ENCODE measurements around the gene CHIA. TPM values are rescaled to one million over a fixed set of nuclear protein-coding genes. Genes with fewer than 3 reads are reported as not detected.

Gene CHIA
- total and polyA plus RNA-seq, 12 donors, result 0.07 to 0.19 TPM; not detected in 10

DNA sequence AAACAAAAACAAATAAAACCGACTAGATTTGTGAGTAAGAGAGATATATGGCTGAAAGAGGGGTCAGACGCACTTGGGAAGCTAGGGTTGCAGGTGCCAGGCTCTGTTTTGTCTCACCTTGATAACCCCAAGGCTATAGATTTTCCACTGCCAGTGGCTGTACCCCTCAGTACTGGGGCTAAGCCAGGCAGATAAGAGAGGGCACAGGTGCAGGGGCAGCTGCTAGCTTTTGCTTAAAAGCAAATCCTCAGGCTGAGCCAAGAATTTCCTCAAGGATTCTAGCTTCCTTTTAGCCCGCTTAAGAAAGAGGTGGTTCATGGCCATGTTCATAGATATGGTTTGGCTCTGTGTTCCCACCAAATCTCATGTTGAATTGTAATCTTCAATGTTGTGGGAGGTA, 79.0 kb downstream of the CHIA start:
- TF ChIP-seq CTCF (IDR thresholded peaks at IDR 0.05) (no peak), POLR2A (IDR thresholded peaks at IDR 0.05) (no peak)
- Histone ChIP-seq H3K4me3 (no peak overlapping the region), H3K27me3 (no peaks in the 10 kb centered on the region), H3K4me1 (replicated peaks in 1 of 2) (no peaks in the 10 kb centered on the region), H3K27ac (no peak overlapping the region), H3K9me3 (replicated peaks in 1 of 3) (no peaks in the 10 kb centered on the region), H3K36me3 (replicated peaks in 1 of 2) (no peaks in the 10 kb centered on the region)
- 29 to 45% (median 42%) methylated on average over 3 of the region's 3 CpGs for WGBS, 4 donors
- intact Hi-C loops (cut with DNase I), result no loop called here
- no peak for DNase-seq

Small RNAs within 50 kb of the gene (small RNA-seq; reads per million reads assigned to genes)
- gene AL356387.2, result 0 reads per million in 2 donors

Other genes starting within 250 kb of the CHIA start
- 100 to 1,000 TPM in 2 of 9 donors, 10 to 100 TPM in 7; 39.7 to 126 (median 53.5) TPM for gene DRAM2, start 150.8 kb upstream of the CHIA start, total RNA-seq
- 10 to 100 TPM; 21.2 to 59.2 (median 48.1) TPM for gene DRAM2, start 150.8 kb upstream of the CHIA start, polyA plus RNA-seq
- 10 to 100 TPM; 30.3 to 47.0 (median 39.9) TPM for gene CEPT1, start 150.6 kb upstream of the CHIA start, total RNA-seq
- gene CEPT1, start 150.6 kb upstream of the CHIA start, polyA plus RNA-seq, result 10 to 100 TPM; 17.0 to 55.8 (median 21.7) TPM
- 10 to 100 TPM; 37.0 to 62.9 (median 43.4) TPM for gene DENND2D, start 90.2 kb upstream of the CHIA start, total RNA-seq
- gene DENND2D, start 90.2 kb upstream of the CHIA start, polyA plus RNA-seq, result 10 to 100 TPM; 38.1 to 57.3 (median 39.9) TPM
- gene CHI3L2, start 63.1 kb upstream of the CHIA start, total RNA-seq, result 1 to 10 TPM in 5 of 9 donors, under 1 TPM in 3, not detected in 1; 0.33 to 9.1 (median 2.5) TPM
- gene CHI3L2, start 63.1 kb upstream of the CHIA start, polyA plus RNA-seq, result 1 to 10 TPM in 2 of 3 donors, under 1 TPM in 1; 0.35 to 3.0 (median 2.7) TPM
- gene OVGP1, start 136.9 kb downstream of the CHIA start, total RNA-seq, result 1 to 10 TPM in 3 of 9 donors, under 1 TPM in 6; 0.18 to 3.9 (median 0.61) TPM
- 1 to 10 TPM in 2 of 3 donors, under 1 TPM in 1; 0.71 to 7.3 (median 3.4) TPM for gene OVGP1, start 136.9 kb downstream of the CHIA start, polyA plus RNA-seq
- 10 to 100 TPM; 20.6 to 66.8 (median 28.6) TPM for gene WDR77, start 158.4 kb downstream of the CHIA start, total RNA-seq
- gene WDR77, start 158.4 kb downstream of the CHIA start, polyA plus RNA-seq, result 10 to 100 TPM; 19.8 to 47.2 (median 24.0) TPM
- gene ATP5PB, start 158.6 kb downstream of the CHIA start, total RNA-seq, result 100 to 1,000 TPM; 154 to 641 (median 251) TPM
- 100 to 1,000 TPM; 103 to 834 (median 147) TPM for gene ATP5PB, start 158.6 kb downstream of the CHIA start, polyA plus RNA-seq
- 10 to 100 TPM in 7 of 9 donors, 1 to 10 TPM in 2; 2.2 to 59.9 (median 29.6) TPM for gene C1orf162, start 183.1 kb downstream of the CHIA start, total RNA-seq
- gene C1orf162, start 183.1 kb downstream of the CHIA start, polyA plus RNA-seq, result 10 to 100 TPM; 45.7 to 54.1 (median 52.9) TPM
- gene ADORA3, start 212.8 kb downstream of the CHIA start, total RNA-seq, result 10 to 100 TPM in 7 of 9 donors, 1 to 10 TPM in 2; 2.3 to 51.0 (median 20.9) TPM
- 10 to 100 TPM in 2 of 3 donors, 1 to 10 TPM in 1; 9.6 to 15.6 (median 10.1) TPM for gene ADORA3, start 212.8 kb downstream of the CHIA start, polyA plus RNA-seq
- gene TMIGD3, start 212.8 kb downstream of the CHIA start, total RNA-seq, result 10 to 100 TPM in 8 of 9 donors, 1 to 10 TPM in 1; 2.4 to 53.1 (median 25.4) TPM
- gene TMIGD3, start 212.8 kb downstream of the CHIA start, polyA plus RNA-seq, result 10 to 100 TPM; 15.8 to 53.8 (median 24.1) TPM